Glutamatergic neuron (in vitro differentiated cells): ENCODE results near the gene GBA2. TPM values are rescaled to one million over a fixed set of nuclear protein-coding genes. Genes with fewer than 3 reads are reported as not detected.

Experiments
- DNase-seq: peaks from one replicate; pipeline ENCODE4 v3.0.0; 2022
- H3K27ac Mint-ChIP-seq: one replicate; pipeline ENCODE4 v1.8.0; 2020; ENCODE audit warnings: mild to moderate bottlenecking, mixed read lengths, inconsistent platforms; ENCODE audit not compliant: unreplicated experiment
- H3K27me3 Mint-ChIP-seq: one replicate; pipeline ENCODE4 v1.8.0; 2020; ENCODE audit warnings: mild to moderate bottlenecking, moderate library complexity, mixed read lengths, inconsistent platforms; ENCODE audit not compliant: unreplicated experiment
- H3K36me3 Mint-ChIP-seq: one replicate; pipeline ENCODE4 v1.8.0; 2020; ENCODE audit warnings: mild to moderate bottlenecking, mixed read lengths, inconsistent platforms; ENCODE audit not compliant: unreplicated experiment
- H3K4me1 Mint-ChIP-seq: one replicate; pipeline ENCODE4 v1.8.0; 2020; ENCODE audit warnings: mild to moderate bottlenecking, low read depth, mixed read lengths, inconsistent platforms; ENCODE audit not compliant: unreplicated experiment
- H3K4me3 Mint-ChIP-seq: one replicate; pipeline ENCODE4 v1.8.0; 2020; ENCODE audit warnings: mild to moderate bottlenecking, mixed read lengths, inconsistent platforms; ENCODE audit not compliant: unreplicated experiment
- H3K9me3 Mint-ChIP-seq: one replicate; pipeline ENCODE4 v1.8.0; 2020; ENCODE audit warnings: mild to moderate bottlenecking, moderate library complexity, mixed read lengths, inconsistent platforms; ENCODE audit not compliant: unreplicated experiment
- CTCF ChIP-seq: fragments of 200-600 bp; sonication (generic); IDR thresholded peaks from one replicate; pipeline ENCODE4 v1.5.0; 2021; ENCODE audit not compliant: partially characterized antibody, unreplicated experiment
- total RNA-seq: library from RNA; stranded (reverse); fragmentation: NEBNext Ultra II Directional; extraction: Animal tissue kit (Norgen Biotek cat#: 25700); gene quantifications from one replicate; pipeline ENCODE4 v1.2.1, GENCODE V29; 2021; ENCODE audit not compliant: unreplicated experiment

Gene GBA2
- total RNA-seq, 1 donor from 2014 or later, result 287 TPM

GRCh38 chr9:35743880-35744518 lies 5.0 kb downstream of the GBA2 start:
- no peak for DNase-seq
- TF ChIP-seq CTCF, result no peak
- Mint-ChIP-seq H3K9me3 (peaks cover 13% of the 10 kb centered on the region), H3K27me3 (peaks cover 5% of the 10 kb centered on the region), H3K27ac (no peak overlapping the region), H3K4me1 (peaks cover 29% of the 10 kb centered on the region), H3K4me3 (no peak overlapping the region), H3K36me3 (peaks cover 8% of the 10 kb centered on the region)

- peak overlapping the region; percentile 34 for H3K4me3 Mint-ChIP-seq
- H3K36me3 Mint-ChIP-seq, result peaks cover 8% of the 10 kb centered on the region
- TF ChIP-seq CTCF, result no peak
- H3K4me1 Mint-ChIP-seq, result peaks cover 29% of the 10 kb centered on the region
- H3K27me3 Mint-ChIP-seq, result peaks cover 5% of the 10 kb centered on the region
- no peak for DNase-seq
- peaks cover 16% of the 10 kb centered on the region for H3K9me3 Mint-ChIP-seq
- H3K27ac Mint-ChIP-seq, result peak overlapping the region; percentile 69
Observed at GRCh38 chr9:35743452-35743851, 5.6 kb downstream of the GBA2 start.

GRCh38 chr9:35741740-35742139 lies 7.3 kb downstream of the GBA2 start:
- Mint-ChIP-seq H3K27ac (no peak overlapping the region), H3K4me3 (no peak overlapping the region)

GRCh38 chr9:35740243-35740642 lies 8.8 kb downstream of the GBA2 start:
- Mint-ChIP-seq H3K4me3 (no peak overlapping the region), H3K36me3 (peaks cover 8% of the 10 kb centered on the region), H3K9me3 (peaks cover 8% of the 10 kb centered on the region), H3K27me3 (peaks cover 5% of the 10 kb centered on the region), H3K27ac (no peak overlapping the region), H3K4me1 (peaks cover 11% of the 10 kb centered on the region)
- no peak for TF ChIP-seq CTCF
- no peak for DNase-seq

More at GRCh38 chr9:35741740-35742139, 7.3 kb downstream of the GBA2 start:
- peaks cover 13% of the 10 kb centered on the region for H3K9me3 Mint-ChIP-seq
- peaks cover 20% of the 10 kb centered on the region for H3K4me1 Mint-ChIP-seq
- no peak for DNase-seq
- H3K27me3 Mint-ChIP-seq, result peaks cover 5% of the 10 kb centered on the region
- H3K36me3 Mint-ChIP-seq, result peaks cover 8% of the 10 kb centered on the region
- TF ChIP-seq CTCF, result no peak

GRCh38 chr9:35738924-35739323 lies 10.1 kb downstream of the GBA2 start:
- peaks cover 5% of the 10 kb centered on the region for H3K27me3 Mint-ChIP-seq
- peaks cover 6% of the 10 kb centered on the region for H3K4me1 Mint-ChIP-seq
- peaks cover 8% of the 10 kb centered on the region for H3K36me3 Mint-ChIP-seq
- TF ChIP-seq CTCF, result no peak
- DNase-seq, result no peak
- H3K4me3 Mint-ChIP-seq, result no peak overlapping the region
- H3K9me3 Mint-ChIP-seq, result peaks cover 9% of the 10 kb centered on the region
- peak overlapping the region; percentile 21 for H3K27ac Mint-ChIP-seq
